Iris pigment epithelial cell (primary cell): ENCODE measurements around the gene KRTAP12-2.

Source experiments
- DNase-seq: peaks from one replicate; pipeline ENCODE4 v3.0.0-alpha.2; 2011; ENCODE audit warnings: low read depth

Gene KRTAP12-2

GRCh38 chr21:44626673-44627143 lies 40.0 kb downstream of the KRTAP12-2 start, which contains the start of gene KRTAP10-9:
Gene KRTAP10-9, plus strand, starts transcription at chr21:44627093. Its CDS starts 79 bp downstream, at chr21:44627172.
- DNase-seq = no peak

DNA sequence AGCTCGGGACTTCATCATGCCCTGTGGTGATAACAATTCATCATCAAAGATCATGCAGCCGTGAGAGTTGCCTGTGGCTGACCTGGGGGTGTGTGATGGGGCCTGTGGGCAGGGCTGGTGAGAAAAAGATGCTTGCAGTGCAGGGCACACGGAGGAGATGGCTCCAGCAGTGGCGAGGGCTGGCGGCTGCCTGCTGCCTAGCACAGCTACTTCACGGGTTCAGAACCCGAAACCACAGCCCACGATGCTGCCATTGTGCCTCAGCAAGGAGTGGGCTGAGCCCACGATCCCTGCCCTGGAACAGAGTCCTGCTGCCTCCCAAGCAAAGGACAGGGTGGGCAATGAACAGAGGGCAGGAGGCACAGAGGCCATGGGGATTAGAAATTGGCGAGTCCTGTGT lies 40.5 kb downstream of the KRTAP12-2 start:
- DNase-seq = no peak

DNA sequence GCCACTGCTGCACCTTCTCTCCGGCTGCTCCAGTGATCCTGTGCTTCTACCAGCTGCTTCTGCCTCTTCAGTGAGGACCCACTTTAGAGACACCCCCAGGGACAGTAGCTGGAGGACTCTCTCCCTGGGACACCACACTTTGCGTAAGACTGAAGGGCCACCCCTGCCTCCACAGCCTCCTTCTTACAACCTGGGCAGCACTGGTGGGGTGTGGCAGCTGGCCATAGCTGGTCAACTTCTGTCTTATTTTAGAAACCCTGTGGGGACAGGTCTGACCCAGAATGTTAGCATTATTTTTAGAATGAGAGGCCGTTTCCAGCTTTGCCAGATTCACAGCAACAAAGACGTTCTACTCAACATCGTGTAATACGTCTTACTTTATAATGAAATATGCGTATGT lies 41.0 kb downstream of the KRTAP12-2 start:
- no peak for DNase-seq

GRCh38 chr21:44623575-44623974 lies 43.2 kb downstream of the KRTAP12-2 start:
- DNase-seq = no peak

DNA sequence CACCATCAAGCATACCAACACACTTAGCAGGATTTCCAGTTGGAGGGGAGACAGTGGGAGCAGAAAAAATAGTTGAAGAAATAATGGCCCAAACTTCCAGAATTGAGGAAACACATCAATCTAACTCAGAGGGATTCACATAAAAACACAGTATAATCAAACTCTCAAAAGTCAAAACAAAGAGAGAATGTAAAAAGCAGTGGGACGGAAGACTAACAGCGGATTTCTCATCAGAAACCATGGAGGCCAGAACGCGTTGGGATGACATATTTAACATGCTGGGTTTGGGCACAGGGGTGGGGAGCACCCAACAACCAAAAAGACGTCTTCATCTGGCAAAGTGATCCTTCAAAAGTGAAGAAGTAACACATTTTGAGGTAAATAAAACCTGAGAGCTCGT lies 46.8 kb downstream of the KRTAP12-2 start:
- DNase-seq = no peak

DNA sequence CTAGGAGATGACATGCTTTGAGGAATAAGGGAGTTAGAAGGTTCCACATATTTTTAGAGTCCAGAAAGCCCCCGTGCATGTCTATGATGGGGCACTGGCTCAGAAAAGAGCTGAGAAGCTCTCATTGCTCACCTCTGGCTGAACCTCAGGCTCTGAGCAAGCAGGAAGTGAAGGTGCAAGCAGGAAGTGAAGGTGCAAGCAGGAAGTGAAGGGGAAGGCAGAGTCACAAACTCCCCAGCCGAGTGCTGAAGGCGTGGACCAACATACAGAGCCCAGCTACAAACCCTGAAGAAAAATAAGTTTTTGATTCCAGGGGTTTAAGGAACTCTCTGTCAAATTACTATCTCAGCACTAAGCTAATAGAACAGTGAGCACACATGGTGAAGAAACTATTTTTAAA lies 47.8 kb downstream of the KRTAP12-2 start:
- no peak for DNase-seq

DNA sequence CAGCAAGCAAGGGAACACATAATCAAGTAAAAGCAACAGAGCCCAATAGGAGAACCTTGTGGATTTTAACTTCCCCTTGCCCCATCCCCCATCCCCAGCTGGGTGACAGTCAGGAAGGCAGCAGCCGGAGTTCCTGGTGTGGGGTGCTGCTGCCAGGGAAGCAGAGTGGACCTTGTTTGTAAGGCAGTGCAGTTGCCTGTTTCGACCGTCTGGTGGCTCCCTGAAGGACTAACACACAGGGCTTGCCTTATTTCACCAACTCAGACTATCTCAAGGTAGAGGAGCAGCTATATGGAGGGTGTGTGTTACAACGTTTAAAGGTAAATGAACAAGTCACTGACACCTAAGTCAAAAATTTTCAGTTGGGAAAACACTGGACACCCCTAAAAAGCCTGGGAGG lies 48.2 kb downstream of the KRTAP12-2 start:
- peak; percentile 14 for DNase-seq

GRCh38 chr21:44617071-44617501 lies 49.6 kb downstream of the KRTAP12-2 start:
- DNase-seq = no peak

GRCh38 chr21:44616591-44616926 lies 50.2 kb downstream of the KRTAP12-2 start:
- DNase-seq = no peak
